GM19468 (cell line): ENCODE measurements around the gene DHRS7.
"Not testable (repeated sequence)": the region's sequence is repeated elsewhere in the genome, so short reads cannot be mapped to it uniquely, and the experiment has no call there.

ENCODE experiments used
- ATAC-seq: cut with Tn5 transposase; IDR thresholded peaks from one replicate; pipeline ENCODE4 v1.9.1; 2021; ENCODE audit warnings: mild to moderate bottlenecking, moderate library complexity, moderate number of reproducible peaks; ENCODE audit not compliant: unreplicated experiment; ENCODE audit errors: extremely low read depth

Gene DHRS7

DNA sequence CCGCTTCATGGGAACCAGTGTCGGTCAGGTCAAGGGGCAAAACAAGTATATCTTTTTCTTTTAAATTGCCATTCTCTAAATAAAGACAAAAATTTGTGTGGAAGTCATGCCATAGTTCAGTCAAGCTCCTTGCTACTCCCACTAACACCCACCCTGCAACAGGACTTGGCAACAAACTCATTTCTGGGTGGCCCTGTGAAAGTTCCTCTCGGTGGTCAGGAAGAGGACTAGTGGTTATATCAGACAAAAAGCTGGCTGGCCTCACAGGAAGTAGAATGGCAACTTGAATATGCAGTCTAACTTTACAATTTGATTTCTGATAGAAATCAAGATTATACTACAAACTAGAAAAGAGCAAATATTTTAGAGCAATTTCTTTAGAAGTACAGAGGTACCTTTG is 11.2 kb downstream of the DHRS7 start:
- ATAC-seq: no peak

GRCh38 chr14:60151715-60152114 is 13.5 kb downstream of the DHRS7 start:
- ATAC-seq: peak; percentile 71

DNA sequence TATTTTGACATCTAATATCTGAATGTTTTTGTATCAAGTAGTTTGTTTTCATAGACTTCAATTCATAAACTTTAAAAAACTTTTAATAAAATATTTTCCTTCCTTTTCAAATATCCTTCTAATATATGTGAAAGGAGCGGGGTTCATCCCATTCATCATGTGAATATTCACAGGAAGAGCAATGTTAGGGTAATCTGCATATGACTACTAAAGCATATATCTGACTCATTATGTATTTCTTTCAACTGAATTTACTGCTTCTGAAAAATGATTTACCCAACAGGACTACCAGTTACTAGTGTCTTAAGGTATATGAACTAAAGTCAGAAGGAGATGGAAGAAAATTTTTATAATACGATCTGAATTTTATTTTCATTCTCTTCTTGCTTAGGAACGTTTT is 30.5 kb downstream of the DHRS7 start:
- ATAC-seq: no peak

DNA sequence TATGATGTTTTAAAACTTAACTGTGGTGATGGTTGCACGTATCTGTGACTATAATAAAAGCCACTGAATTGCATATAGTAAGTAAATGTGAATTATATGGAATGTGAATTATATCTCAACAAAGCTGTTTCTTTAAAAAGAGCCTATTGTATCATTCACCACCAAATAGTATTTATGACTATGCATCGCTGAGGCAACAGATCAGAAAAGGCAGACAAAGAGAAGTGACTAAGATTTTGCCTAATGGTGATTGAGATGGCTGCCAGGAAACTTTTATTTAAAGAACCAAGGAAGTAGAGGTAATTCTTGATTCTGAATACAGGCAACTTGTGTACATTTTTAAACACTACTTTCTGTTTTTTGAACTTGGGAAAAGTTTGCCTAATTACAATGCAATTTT is 31.7 kb downstream of the DHRS7 start:
- no peak for ATAC-seq

DNA sequence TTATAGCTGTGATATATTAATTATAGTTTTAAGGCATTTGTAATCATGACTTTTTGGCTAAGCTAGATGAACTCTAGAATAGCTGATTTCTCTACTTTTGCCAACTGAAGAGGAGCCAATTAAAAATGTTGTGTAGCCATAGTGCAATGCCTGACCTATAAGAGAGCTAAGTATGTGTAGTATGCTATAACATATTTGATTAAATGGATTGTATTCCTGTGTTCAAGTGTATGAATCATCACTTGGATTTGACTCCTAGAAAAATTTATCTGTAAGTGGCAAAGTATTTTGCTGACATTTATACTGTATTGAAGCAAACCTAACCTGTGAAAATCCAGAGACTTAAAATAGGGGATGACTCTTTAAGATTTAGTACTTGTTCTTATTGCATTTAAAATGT is 39.3 kb downstream of the DHRS7 start:
- no peak for ATAC-seq

GRCh38 chr14:60116181-60116580 is 49.0 kb downstream of the DHRS7 start:
- ATAC-seq: no peak

DNA sequence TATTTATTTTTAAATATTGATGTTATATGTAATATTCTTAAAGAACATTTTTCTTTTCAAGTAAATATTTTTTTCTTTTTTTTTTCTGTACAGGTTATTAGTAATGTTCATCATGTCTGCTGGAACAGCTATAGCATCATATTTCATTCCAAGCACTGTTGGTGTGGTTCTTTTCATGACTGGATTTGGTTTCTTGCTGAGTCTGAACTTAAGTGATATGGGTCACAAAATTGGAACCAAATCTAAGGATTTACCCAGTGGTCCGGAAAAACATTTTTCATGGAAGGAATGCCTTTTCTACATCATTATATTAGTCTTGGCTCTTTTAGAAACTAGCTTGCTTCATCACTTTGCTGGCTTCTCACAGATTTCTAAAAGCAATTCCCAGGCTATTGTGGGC is 50.3 kb downstream of the DHRS7 start:
- no peak for ATAC-seq

- no peak for ATAC-seq
Measured at GRCh38 chr14:60111732-60112131, 53.5 kb downstream of the DHRS7 start.

GRCh38 chr14:60107477-60107876 is 57.7 kb downstream of the DHRS7 start:
- no peak for ATAC-seq

- no peak for ATAC-seq
Measured at GRCh38 chr14:60106339-60106738, 58.9 kb downstream of the DHRS7 start.

GRCh38 chr14:60102389-60102788 is 62.8 kb downstream of the DHRS7 start:
- ATAC-seq: no peak

DNA sequence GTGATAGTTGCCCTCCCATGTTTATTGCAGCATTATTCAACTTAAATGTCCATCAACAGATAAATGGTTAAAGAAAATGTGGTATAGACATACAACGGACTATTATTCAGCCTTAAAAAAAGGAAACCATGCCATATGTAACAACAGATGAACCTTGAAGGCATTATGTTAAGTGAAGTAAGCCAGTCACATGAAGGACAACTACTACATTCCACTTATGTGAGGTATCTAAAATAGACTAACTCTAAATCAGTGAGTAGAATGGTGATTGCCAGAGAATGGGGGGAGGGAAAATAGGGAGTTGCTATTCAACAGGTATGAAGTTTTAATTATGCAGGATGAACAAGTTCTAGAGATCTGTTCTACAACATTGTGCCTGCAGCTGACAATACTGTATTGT is 63.4 kb downstream of the DHRS7 start:
- no peak for ATAC-seq

DNA sequence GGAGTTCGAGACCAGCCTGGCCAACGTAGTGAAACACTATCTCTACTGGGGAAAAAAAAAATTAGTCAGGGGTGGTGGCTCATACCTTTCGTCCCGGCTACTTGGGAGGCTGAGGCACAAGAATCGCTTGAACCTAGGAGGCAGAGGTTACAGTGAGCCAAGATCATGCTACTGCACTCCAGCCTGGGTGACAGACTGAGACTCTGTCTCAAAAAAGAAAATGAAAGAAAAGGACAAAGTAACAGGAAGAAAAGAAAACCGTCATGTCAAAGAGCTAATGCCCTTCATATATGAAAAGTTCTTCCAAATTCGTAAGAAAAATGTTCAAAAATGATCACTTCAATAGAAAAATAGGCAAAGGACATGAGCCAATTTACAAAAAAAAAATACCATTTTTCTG is 65.3 kb downstream of the DHRS7 start:
- ATAC-seq: not testable (repeated sequence)

DNA sequence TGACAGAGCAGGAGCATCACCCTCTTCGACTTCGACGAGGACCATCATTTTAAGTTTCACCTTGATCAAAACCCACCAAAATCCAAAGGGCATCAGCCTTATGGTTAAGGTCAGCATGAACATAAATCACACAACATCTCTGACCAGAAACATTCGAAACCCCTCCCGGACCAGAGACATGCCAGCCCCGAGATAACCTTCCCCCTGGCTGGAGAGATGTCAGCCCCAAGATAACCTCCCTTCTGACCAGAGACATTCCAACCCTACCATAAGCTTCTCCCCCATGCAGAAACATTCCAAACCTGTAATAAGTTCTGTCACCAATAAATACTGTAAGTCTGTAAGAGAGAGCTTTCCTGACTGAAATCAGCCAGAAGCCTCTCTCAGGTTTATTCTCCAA is 67.2 kb downstream of the DHRS7 start:
- no peak for ATAC-seq

GRCh38 chr14:60095781-60096450 is 69.3 kb downstream of the DHRS7 start:
- no peak for ATAC-seq

- no peak for ATAC-seq
Measured at GRCh38 chr14:60095231-60095630, 70.0 kb downstream of the DHRS7 start.

- no peak for ATAC-seq
Measured at GRCh38 chr14:60094306-60094897, 70.8 kb downstream of the DHRS7 start.
